ENCODE measurements around the gene UBASH3A. TPM values are rescaled to one million over a fixed set of nuclear protein-coding genes. Genes with fewer than 3 reads are reported as not detected.

Gene UBASH3A
- total RNA-seq, 1 donor from 2014 or later, result not detected

GRCh38 chr21:42495027-42495426, 91.3 kb downstream of the UBASH3A start:
- intact Hi-C loops (cut with micrococcal nuclease), result no loop called here
- H3K9me3 ChIP-seq (replicated peaks), result no peaks in the 10 kb centered on the region
- TF ChIP-seq CTCF (IDR thresholded peaks at IDR 0.05; ENCODE audit: borderline replicate concordance), result no peak
- no peaks in the 10 kb centered on the region for H3K36me3 ChIP-seq
- H3K4me1 ChIP-seq, result peaks cover 15% of the 10 kb centered on the region
- no peak overlapping the region for H3K4me3 ChIP-seq
- no peaks in the 10 kb centered on the region for H3K27me3 ChIP-seq (ENCODE audit: low read depth)
- no peak overlapping the region for H3K27ac ChIP-seq (replicated peaks)
- DNase-seq, result no peak

GRCh38 chr21:42495765-42496119, 92.0 kb downstream of the UBASH3A start:
- Histone ChIP-seq H3K36me3 (no peaks in the 10 kb centered on the region), H3K27ac (replicated peaks) (no peak overlapping the region), H3K9me3 (replicated peaks) (no peaks in the 10 kb centered on the region), H3K4me1 (peaks cover 15% of the 10 kb centered on the region), H3K4me3 (peak overlapping the region; percentile 86), H3K27me3 (ENCODE audit: low read depth) (no peaks in the 10 kb centered on the region)
- no peak for DNase-seq
- intact Hi-C loops (cut with micrococcal nuclease), result no loop called here
- no peak for TF ChIP-seq CTCF (IDR thresholded peaks at IDR 0.05; ENCODE audit: borderline replicate concordance)

GRCh38 chr21:42496120-42496838, 92.6 kb downstream of the UBASH3A start, which contains the start of gene RSPH1:
RSPH1 (minus strand) TSS chr21:42496224; CDS start chr21:42496186, 38 bp downstream.
- H3K27ac ChIP-seq (replicated peaks), result peak within 1 kb of the TSS; percentile 69
- no peaks in the 10 kb centered on the region for H3K27me3 ChIP-seq (ENCODE audit: low read depth)
- peaks cover 15% of the 10 kb centered on the region for H3K4me1 ChIP-seq
- H3K4me3 ChIP-seq, result peak within 1 kb of the TSS; percentile 86
- no peak for TF ChIP-seq CTCF (IDR thresholded peaks at IDR 0.05; ENCODE audit: borderline replicate concordance)
- no peaks in the 10 kb centered on the region for H3K36me3 ChIP-seq
- H3K9me3 ChIP-seq (replicated peaks), result no peaks in the 10 kb centered on the region
- DNase-seq, result peak; percentile 100
- intact Hi-C loops (cut with micrococcal nuclease), result no loop called here

- H3K27me3 ChIP-seq (ENCODE audit: low read depth), result no peaks in the 10 kb centered on the region
- H3K36me3 ChIP-seq, result no peaks in the 10 kb centered on the region
- DNase-seq, result no peak
- H3K4me1 ChIP-seq, result peaks cover 15% of the 10 kb centered on the region
- TF ChIP-seq CTCF (IDR thresholded peaks at IDR 0.05; ENCODE audit: borderline replicate concordance), result no peak
- H3K4me3 ChIP-seq, result peak overlapping the region; percentile 86
- intact Hi-C loops (cut with micrococcal nuclease), result no loop called here
- H3K27ac ChIP-seq (replicated peaks), result peak overlapping the region; percentile 69
- no peaks in the 10 kb centered on the region for H3K9me3 ChIP-seq (replicated peaks)
These were observed 93.1 kb downstream of the UBASH3A start for GRCh38 chr21:42496839-42497202.

Other genes with a start within 250 kb of the UBASH3A start
- gene ABCG1, start 184.8 kb upstream of the UBASH3A start, total RNA-seq, result 8.7 TPM
- gene TFF3, start 88.5 kb upstream of the UBASH3A start, total RNA-seq, result 2.9 TPM
- not detected for gene TFF2, start 52.9 kb upstream of the UBASH3A start, total RNA-seq
- not detected for gene TFF1, start 37.4 kb upstream of the UBASH3A start, total RNA-seq
- not detected for gene TMPRSS3, start 7.8 kb upstream of the UBASH3A start, total RNA-seq
- gene RSPH1, start 92.3 kb downstream of the UBASH3A start, total RNA-seq, result not detected
- 3.8 TPM for gene SLC37A1, start 110.0 kb downstream of the UBASH3A start, total RNA-seq
- 3.2 TPM for gene PDE9A, start 249.7 kb downstream of the UBASH3A start, total RNA-seq

All from left ventricle myocardium inferior (tissue), 1 donor.